HG02938 (cell line): ENCODE data around the gene ZDHHC11.

Source experiments
- ATAC-seq: cut with Tn5 transposase; IDR thresholded peaks from one replicate; pipeline ENCODE4 v1.9.1; 2021; ENCODE audit warnings: mild to moderate bottlenecking, moderate library complexity; ENCODE audit not compliant: unreplicated experiment

ZDHHC11 gene, protein sequence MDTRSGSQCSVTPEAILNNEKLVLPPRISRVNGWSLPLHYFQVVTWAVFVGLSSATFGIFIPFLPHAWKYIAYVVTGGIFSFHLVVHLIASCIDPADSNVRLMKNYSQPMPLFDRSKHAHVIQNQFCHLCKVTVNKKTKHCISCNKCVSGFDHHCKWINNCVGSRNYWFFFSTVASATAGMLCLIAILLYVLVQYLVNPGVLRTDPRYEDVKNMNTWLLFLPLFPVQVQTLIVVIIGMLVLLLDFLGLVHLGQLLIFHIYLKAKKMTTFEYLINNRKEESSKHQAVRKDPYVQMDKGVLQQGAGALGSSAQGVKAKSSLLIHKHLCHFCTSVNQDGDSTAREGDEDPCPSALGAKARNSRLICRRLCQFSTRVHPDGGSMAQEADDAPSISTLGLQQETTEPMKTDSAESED

GRCh38 chr5:850511-851006, at the start of gene ZDHHC11:
Gene ZDHHC11, minus strand, starts transcription at chr5:850986. Its CDS starts 384 bp downstream, at chr5:850602.
- ATAC-seq: no peak

DNA sequence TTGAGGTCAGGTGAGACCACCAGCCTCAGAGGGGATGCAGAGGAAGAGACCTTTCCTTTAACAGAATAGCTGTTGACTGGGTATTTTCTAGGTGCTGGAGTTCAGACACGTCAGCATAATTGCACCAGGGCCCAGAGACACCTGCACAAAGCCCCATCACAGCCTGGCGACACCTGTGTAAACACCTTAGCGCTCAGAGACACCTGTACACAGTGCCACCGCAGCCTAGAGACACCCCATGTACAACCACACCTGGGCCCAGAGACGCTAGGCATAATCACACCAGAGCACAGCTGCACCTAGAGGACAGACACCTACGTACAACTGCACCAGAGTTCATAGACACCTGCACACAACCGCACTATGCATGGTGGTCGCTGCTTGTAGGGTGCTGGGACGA, 42.9 kb upstream of the ZDHHC11 start:
- no peak for ATAC-seq

GRCh38 chr5:893137-893506, 42.3 kb upstream of the ZDHHC11 start:
- ATAC-seq: peak; percentile 12

- peak; percentile 91 for ATAC-seq
Observed at GRCh38 chr5:892394-893136, 41.8 kb upstream of the ZDHHC11 start, which contains the start of the genes BRD9 and TRIP13. Gene BRD9, minus strand, starts transcription at chr5:892801. Its CDS starts 144 bp downstream, at chr5:892657. Gene TRIP13, plus strand, starts transcription at chr5:892884. Its CDS starts 115 bp downstream, at chr5:892999.

DNA sequence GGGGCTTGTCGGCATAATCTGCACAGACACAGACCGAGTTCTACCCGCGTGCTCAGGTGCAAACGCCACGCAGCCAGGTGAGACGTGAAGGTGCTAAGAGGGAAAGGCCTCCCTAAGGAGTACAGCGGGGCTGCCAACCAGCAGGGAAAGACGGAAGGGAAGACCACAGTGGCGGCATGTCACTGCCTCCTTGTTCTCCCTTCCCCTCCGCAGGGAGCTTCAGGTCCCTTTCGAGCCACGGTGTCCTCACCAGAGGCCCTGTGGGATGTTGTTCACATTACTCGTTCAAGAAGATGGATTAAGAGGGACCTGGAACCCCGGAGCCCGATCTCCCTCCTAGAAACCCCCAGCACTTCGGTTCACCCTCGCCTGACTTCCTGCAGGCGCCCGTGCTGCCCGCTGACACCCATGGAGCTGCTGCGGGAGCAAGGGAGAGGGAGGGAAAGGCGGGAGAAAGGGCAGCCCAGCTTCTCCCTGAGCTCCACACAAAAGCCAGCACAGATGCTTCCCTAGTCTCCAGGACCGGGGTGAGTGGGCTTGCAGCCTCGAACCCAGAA, 41.1 kb upstream of the ZDHHC11 start:
- peak; percentile 7 for ATAC-seq

GRCh38 chr5:891117-891836, 40.5 kb upstream of the ZDHHC11 start:
- ATAC-seq: no peak

DNA sequence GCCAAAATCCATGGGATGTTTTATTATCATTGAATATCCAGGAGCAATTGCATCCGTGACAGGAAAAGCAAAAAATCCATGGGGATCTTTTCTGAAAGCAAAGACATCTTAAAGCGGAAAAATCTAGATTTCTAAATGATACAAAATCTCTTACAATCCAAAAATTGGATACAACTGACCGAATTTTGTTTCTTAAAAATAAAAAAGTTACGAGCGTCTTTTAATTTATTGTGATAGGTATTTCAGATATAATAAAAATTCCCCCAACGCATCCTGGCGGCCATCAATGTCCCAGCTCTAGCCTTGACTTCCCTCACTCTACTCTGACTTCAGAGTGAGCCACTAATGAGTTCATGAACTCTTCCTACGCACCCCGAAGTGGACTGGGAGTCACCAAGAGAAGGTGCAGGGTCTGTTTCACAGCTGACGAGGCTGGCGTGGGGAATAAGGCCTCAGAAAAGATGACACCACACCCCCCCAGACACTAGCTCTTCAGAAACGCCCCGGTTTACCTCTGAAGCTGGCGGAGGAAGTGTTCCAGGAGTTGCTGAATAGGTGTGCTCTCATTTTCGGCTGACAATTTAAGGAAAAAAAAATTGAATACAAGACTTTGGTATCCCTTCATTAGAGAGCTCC, 38.4 kb upstream of the ZDHHC11 start:
- no peak for ATAC-seq

DNA sequence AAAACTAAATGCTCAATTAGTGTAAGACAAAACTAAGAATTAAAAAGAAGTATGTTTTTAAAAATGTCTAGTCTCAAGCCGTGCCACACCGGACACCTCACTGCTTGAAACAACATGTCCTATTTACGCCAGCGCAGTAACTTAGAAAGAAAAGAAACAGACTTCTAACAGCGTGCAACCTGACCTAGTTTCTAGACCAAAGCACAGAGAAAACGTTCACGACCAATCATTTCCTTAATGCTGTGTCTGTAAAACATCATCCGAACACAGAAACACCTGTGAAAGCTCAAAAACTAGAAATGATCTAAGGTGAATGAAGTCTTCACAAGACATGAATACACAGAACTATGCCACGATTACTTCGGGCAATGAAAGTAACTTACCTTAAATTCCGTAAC, 37.9 kb upstream of the ZDHHC11 start:
- no peak for ATAC-seq

DNA sequence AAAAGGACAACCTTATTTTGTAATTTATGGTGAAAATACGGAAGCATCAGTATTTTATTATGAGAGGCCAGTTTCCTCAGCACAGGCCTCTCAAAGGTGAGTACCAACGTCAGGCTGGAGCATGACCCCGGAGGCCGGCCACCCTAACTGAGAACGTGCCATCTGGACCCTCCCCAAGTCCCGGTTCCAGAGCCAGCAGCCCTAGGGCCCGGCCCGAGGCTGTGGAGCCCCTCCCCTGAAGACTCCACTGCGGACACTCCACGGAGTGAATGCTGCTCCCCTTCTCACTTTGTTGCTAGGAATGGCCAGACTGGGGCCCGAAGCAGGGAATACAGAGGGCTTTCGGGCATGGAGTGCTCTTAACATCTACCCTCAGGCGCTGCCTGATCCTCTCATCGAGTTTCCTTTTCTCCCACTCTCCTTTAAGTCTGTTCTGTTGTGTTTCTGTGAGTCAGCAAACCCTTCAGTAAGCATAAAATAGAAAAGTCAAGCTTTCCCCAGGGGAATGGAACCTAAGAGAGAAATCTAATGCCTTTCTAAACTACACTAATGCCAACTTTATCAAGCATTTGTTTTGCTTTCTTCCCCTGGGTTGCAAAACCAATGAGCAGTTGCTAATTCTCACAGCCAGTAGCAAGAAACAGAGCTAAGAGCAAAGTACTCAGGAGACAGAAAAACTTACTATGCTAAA, 37.3 kb upstream of the ZDHHC11 start:
- ATAC-seq: no peak

DNA sequence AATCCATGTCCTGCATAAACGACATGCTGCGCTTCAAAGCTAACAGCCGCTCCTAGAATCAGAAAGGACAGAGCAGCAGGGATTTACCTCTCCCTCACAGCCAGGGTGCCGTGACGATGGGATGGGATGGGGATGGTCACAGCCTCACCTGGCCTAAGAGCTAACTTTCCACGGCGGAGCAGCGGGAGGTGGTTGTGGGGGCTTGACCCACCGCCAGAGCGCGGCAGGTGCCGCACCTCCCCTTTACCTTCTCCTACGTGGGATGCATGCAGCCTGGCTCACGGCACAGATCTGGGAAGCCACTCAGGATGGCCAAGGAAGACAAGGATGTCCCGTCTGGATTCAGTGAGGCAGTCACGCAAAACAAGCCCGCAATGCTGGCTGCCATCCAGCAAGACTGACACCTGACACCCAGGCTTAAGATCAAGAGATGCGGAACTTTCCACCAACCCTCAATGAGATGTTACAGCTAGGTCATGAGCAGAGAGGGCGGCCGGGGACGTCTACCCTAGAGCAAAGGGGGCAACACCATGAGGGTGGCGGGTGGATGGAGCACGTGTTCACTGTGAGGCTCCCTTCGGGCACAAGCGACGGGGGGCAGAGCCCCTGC, 36.0 kb upstream of the ZDHHC11 start:
- ATAC-seq: no peak

GRCh38 chr5:886036-886435, 35.2 kb upstream of the ZDHHC11 start:
- no peak for ATAC-seq

DNA sequence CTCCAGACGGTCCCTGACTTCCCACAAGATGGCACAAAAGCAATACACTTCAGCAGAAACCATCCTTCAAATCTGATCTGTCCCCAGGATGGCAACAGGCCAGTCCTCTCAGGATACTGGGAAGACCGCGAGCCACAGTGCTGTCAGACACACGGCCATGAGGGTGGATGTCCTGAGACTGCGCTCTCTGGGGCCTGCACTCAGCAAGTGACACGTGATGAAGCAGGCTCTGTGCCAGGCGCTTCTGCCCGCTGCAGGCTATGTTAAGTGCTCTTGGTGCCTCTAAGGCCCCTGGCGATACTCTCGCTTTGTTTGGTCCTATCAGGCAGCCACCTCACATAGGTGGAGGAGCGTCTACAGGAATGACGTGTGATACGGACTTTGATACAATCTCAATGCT, 34.7 kb upstream of the ZDHHC11 start:
- no peak for ATAC-seq

DNA sequence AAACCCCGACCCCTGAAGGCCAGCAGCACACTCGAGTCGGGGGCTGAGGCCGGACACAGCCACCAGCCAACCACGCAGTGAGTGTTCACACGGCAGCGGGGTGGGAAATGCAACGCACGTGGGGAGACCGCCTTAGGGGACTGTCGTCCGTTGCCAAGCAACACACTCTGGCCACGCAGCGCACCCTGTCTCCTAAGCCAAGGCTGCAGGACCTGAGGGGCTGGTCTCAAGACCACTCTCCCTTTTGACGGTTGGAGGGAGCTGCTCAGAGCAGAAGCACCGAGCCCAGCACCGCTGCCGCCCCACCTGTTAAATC, 34.3 kb upstream of the ZDHHC11 start:
- ATAC-seq: no peak

DNA sequence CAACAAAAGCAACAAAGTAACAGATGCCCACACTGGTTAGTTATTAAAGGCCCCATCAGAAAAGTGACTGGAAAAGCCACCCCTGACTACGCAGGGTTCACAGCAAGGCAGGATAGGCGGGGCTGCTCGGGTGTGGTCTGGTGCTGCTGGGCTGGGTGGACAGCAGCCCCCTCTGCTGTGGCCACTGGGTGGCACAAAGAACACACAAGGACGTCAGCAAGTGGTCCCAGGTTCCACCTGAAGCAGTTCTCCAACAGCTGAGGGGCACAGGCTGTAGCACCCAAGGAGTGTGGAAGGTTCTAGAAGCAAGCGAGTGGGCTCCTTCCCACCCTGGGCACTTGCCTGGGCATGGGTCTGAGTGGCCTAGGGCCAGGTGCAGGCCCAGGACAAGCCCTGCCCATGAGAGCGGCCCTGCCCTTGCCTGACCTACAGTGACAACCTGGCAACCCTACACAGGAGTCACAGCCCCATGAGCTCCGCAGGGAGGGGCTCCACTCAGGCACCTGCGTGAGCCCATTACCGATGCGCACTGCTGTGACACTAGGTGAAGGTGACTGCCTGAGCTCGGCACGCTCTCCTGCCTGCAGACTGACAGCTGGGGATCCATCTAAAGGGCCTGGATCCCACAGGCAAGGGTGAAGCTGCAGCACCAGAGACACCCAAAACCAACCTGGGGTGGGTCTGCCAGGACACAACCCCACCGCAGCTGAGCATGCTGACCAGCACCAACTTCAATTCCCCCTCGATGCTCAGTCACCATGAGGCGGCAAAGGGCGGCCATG, 33.8 kb upstream of the ZDHHC11 start:
- no peak for ATAC-seq

- ATAC-seq: no peak
Observed at GRCh38 chr5:883475-884181, 32.8 kb upstream of the ZDHHC11 start.

GRCh38 chr5:882253-883183, 31.7 kb upstream of the ZDHHC11 start:
- ATAC-seq: no peak

GRCh38 chr5:881551-881935, 30.8 kb upstream of the ZDHHC11 start:
- no peak for ATAC-seq
